HG03108 (cell line): ENCODE results near the gene ANKRD22.
"Not testable (repeated sequence)": the region's sequence is repeated elsewhere in the genome, so short reads cannot be mapped to it uniquely, and the experiment has no call there.

Source experiments
- ATAC-seq: cut with Tn5 transposase; IDR thresholded peaks from one replicate; pipeline ENCODE4 v1.9.1; 2021; ENCODE audit warnings: moderate library complexity; ENCODE audit not compliant: unreplicated experiment

Gene ANKRD22

DNA sequence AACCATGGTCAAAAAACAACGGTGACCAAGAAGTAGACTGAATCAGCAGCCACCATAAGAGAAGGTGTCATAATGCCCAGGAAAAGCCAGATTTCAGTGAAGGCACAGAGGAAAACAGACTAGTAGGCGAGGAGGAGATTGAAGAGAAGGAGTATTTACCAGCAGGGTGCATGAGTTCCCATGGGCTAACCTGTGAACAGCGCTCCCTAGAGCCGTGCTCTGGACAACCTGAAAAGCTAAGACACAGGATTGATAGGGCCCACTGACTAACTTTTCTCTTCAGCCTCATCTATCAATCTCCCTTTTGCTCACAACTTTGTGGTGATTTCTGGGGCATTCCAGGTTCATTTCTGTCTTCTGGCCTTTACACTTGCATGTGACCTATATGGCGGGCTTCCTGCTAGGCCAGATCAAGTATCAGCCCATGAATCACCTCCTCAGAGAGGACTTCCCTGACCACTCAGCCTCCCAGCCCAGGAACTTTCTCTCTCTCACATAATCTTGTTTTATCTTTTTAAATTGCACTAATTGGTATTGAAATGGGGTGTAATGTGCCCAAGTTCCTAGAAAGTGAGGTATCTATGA lies 12.8 kb downstream of the ANKRD22 start:
- ATAC-seq: no peak

DNA sequence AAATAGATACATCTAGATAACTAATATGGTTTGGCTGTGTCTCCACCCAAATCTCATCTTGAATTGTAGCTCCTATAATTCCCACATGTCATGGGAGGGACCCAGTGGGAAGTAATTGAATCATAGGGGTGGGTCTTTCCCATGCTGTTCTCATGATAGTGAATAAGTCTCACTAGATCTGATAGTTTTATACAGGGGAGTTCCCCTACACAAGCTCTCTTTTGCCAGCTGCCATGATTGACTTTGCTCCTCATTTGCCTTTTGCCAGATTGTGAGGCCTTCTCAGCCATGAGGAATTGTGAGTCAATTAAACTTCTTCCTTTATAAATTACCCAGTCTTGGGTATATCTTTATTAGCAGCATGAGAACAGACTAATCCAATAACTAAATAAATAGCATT lies 14.0 kb downstream of the ANKRD22 start:
- not testable (repeated sequence) for ATAC-seq

DNA sequence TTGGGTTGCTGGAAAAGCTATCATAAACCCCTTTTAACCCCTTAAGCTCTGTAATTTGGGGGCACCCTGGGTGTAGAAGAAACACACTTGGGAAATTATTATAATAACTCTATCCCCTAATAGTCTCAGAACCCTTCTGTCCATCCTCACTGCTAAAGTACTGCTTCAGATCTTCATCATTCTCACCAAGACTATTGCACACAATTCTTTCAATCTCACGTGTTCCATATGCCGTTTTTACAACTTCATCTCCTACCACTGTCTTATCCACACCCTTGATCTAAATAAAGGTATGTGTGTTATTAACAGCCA lies 15.8 kb downstream of the ANKRD22 start:
- no peak for ATAC-seq

DNA sequence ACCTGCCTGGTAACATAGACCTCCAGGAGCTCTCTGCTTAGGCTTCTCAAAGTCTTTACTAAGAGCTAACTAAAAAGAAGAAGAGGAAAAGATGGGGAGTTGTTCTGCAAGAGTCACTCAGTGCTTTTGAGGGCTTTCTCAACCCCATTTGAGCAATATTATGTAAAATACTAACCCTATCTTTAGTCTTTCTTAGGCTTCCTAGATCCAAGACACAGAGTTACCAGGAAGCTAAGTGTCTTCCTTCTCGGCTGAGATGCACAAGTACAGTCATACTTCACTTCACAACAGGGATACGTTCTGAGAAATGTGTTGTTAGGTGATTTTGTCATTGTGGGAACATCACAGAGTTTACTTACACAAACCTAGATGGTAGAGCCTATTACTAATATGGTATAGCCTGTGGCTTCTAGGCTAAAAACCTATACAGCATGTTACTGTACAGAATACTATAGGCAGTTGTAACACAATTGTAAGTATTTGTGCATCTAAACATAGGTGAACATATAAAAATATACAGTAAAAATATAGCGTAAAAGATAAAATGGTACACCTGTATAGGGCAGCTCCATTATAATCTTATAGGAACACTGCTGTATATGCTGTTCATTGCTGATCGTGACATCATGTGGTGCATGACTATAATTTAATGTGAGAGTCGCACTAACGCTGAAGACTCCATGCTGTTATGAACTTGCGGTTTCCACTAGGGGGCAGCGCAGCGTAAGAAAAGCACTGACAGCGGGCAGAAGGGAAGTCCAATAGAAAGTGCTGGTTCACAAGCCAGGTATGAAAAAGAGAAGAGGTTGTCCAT lies 16.3 kb downstream of the ANKRD22 start:
- peak; percentile 65 for ATAC-seq

DNA sequence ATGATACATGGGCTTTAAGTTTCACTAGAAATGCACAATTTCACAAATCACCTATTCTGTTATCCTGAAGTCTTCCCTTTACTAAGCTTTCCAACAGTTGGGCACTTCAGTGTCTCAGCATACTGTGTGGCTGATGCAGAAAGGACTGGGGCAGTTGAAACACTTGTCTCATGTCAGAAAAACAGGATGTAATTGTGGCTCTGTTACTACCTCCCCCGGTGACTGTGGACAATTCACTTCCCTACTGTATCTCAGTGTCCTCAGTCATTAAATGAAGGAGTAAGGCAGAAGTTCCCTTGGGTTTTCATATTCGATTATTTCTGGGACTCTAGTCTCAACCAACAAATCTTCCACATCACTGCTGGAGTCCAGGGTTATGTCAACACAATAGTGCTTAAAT lies 17.9 kb downstream of the ANKRD22 start:
- ATAC-seq: no peak

DNA sequence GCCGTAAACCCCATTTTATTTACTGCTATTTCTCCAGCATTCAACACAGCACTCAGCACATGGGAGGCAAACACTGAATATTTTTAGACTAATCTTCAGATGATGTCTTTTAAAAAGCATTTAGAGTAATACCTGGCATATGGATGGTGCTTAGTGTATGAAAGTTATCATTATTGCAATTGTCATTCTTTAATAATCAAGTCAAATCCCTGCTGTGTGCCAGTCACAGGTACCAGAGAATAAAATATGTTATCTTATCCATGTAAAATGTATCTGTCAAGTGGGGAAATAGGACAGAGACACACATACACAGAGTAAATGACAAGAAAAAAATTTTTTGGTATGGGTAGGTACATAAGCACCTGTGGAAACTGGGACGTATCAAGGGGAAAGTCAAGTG lies 18.5 kb downstream of the ANKRD22 start:
- ATAC-seq: no peak

DNA sequence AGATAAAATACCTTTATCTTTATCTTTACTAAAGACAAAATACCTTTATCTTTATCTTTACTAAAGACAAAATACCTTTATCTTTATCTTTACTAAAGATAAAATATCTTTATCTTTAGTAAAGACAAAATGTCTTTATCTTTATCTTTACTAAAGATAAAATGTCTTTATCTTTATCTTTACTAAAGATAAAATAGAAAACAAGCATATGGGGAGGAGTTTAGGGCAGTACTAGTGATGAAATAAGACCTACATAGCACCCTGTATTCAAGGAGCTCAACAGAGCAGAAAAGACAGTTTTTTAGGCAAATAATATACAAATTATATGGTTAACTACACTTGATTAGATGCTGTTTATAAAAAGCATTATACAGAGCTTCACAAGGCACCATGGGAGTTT lies 19.3 kb downstream of the ANKRD22 start:
- ATAC-seq: no peak

DNA sequence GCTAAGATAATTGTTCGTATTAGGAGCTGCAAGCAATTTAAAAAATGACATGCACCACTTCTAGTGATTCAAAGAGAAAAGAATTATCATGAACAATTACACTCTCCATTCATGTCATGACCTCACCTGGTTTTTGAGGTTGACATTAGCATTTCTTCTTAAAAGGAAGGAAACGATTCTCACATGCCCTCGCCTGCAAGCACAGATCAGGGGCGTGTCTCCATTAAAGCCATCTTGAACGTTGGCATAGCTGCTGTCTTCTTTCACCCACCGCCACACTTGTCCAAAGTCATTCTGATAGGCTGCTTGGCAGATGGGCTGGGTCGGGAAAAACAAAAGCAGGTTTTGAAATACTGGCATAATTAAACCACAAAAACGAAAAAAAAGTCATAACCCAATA lies 19.9 kb downstream of the ANKRD22 start:
- ATAC-seq: no peak

DNA sequence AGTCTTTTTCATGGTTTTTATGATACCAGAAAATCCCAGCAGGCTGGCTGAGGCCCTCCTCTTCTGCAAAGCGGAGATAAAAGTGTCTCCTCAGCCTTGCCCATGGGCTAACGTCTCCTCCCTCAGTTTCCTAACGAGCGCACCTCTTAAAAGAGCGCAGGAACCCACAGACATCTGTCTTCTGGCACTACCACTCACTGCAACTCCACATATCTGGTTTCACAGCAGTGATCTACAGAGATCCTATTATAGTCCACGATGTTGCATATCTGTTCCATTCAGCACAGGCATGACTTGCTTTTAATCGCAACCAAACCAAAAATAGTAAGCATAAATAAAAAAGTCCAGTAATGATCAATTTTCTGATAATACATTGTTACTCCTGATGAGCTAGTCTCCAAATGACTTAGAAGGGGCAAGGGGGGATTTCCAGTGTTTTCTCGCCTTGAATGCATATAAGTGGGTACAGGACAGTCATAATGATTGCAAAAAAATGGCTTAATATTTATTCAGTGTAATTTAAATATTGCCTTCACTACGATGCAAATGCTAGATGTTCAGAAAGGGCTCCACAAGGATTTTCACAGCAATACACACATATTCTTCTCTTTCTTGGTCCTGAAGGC lies 20.9 kb downstream of the ANKRD22 start:
- no peak for ATAC-seq

DNA sequence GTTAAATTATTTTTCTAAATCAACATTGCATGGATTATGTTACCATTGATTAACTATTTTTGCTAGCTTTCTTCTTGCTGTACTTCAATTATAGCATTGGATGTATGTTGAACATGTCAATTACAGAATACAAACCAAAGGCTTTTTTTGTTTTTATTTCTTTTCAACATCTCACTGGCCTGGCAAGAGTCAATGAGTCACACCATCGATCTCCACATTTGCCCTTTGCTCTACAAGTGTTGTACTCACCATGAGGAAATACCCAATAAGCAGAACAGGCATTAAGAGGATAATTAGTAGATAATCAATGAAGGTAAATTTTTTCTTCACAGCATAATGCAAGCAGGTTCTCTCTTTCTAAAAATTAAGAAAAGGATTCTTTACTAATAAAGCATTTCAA lies 23.3 kb downstream of the ANKRD22 start:
- no peak for ATAC-seq

DNA sequence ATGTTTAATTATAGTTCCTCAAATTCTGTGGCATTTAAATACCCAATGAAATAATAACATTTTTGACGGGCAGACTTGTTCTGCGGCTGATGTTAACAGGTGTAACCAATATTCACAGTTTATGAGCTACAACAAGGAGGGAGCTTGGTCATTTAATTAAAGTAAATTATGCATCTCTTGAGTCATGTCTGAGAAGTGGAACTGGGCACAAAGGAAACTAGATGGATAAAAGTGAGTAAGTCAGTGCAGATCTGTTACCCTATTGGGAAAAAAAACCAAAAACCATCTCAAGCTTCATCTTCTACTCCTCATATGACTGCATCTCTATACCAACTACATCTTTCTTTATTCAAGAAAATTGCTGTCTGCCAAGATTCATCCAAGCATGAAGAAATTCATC lies 24.0 kb downstream of the ANKRD22 start:
- no peak for ATAC-seq

DNA sequence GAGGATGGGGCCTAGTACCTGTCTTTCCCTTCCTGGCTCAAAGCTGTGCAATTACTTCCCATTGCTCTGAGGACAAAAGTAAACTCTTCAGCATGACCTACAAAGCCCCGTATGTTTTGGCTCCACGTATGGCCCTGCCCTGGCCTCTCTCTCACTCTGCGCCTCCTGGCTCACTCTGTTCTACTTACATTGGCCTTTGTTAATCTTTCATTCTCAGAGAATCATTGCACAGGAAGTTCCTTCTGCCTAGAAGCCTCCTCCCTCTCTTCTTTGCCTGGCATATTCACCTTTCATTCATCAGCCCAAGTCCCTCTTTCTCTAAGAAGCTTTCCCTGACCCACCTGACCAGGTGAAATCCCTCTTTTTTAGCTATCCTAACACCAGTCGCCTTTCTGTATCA lies 25.3 kb downstream of the ANKRD22 start:
- ATAC-seq: no peak

DNA sequence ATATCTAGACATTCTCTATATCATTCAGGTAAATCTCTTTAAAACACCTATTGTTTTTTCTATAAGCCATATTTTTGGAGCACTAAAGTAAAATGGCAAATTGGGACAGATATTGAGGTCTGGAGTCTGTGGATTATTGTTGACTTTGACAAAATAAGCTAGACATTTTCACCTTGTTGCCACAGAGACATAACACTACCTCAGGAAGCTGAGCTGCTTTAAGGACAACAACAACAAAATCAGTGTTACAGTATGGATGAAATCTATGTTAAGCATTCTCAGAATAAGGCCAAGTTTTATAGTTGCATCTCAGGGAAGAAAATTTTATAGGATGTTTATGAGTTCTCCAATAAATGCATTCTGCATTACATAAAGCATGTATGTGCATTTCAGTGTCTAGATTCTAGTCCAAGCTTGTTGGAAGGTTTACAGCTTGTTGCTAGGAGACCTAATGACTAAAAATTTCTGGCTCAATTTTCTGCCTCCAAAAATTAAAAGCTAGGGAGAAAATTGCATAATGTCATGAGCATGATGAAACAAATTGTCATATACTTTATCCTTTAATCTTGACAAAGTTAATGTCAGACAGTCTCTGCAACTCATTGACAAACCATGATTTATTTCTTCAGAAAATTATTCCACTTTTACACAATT lies 30.8 kb downstream of the ANKRD22 start:
- no peak for ATAC-seq

DNA sequence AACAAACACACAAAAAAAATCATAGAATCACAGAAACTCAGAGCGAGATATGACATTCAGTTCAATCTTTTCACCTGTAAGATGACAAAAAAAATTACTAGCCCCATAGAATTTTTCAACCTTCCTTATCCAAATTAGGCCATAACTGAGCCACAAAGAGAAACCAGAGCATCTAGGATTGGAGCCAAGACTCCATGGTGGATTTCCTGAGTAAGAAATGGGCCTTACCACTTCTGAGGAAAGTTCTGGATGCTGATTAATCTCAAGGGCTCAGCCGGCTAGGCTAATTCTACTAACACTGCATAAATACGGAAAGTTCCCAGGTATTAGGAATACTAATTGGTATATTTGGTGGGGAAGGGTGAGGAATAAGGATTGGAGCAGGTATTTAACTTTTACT lies 32.4 kb downstream of the ANKRD22 start:
- ATAC-seq: no peak

DNA sequence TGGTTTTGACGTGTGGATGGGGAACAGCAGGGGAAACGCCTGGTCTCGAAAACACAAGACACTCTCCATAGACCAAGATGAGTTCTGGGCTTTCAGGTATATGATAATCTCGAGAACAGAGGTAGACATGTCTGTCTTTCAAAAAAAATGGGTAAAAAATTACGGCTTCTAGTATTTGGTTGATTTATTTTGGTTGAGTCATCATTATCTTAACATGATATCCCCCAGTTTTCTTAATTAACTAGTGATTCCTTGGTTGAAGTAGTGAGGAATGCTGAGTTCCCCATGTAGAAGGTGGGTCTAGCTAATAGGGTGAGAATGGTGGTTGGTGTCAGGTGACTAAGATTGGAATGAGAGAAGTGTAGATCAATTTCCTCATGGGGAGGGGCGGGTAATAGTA lies 38.4 kb downstream of the ANKRD22 start:
- no peak for ATAC-seq

DNA sequence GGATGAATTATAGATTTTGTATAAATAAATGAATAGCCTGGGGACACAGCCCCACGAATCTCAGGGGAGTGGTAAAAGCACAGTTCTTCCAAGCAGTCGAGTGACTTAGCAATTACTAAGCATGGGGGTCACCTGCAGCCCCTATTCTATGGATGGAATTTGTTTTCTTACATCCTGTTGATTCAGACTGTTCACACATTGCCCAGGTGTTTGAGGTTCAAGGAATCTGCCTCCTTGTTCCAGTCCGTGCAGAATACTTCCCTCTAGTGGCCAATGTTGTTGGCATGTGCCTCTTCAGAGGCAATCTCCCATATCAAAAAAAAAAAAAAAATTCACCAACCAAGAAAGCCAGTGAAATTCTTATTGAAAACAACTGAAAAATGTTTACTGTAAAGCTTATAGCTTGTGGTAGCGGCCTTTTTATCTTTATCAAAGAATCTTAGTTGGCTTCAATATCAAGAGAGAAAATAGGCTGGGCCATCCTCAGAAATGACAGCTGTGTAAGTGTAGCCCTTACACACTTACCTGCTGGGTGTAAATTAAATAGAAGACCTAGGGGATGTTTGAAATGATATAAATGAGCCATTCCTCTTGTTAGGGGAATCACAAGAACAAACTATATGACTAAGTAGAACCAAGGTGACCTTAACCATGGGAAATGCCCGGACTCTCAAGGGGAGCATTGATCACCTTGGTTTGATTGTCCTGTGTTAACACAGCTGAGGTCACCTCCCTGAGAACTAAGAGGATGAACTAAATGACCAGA lies 41.3 kb downstream of the ANKRD22 start:
- peak; percentile 72 for ATAC-seq

DNA sequence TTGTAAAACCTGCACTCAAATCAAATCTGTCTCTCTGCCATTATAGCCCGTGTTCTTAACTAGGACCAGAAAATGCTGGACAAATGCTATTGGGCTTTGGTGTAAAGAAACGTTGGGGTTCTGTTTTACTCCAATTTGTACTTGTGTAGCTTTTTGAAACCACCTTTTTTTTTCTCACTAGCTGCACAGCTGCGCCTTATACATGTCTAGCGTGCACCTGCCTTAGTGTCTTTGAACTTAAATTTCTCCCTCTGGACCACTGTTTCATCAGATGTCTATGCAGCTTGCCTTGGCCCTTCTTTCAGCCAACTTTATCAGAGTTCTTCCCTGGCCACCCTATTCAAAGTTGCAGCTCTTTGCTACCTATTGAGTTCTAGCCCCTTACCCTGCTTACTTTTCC lies 42.0 kb downstream of the ANKRD22 start:
- ATAC-seq: no peak

DNA sequence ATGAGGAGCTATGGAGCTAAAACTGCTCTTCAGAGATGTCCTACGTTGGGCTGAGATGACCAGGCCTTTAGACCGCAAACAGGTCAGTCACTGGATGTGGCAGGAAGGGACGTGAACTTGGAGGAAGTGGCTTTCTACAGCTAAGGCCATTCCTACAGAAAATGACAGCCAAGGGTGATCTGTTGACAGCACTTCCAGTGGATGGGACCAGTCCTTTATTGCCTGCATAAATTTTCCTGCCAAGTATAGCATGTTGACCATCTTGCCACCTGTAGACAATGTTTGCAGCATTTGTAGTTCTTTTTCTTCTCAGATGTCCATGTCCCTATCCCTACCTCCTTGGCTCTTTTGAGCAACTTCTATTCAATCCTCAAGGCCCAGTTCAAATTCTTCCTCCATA lies 45.7 kb downstream of the ANKRD22 start:
- ATAC-seq: no peak

DNA sequence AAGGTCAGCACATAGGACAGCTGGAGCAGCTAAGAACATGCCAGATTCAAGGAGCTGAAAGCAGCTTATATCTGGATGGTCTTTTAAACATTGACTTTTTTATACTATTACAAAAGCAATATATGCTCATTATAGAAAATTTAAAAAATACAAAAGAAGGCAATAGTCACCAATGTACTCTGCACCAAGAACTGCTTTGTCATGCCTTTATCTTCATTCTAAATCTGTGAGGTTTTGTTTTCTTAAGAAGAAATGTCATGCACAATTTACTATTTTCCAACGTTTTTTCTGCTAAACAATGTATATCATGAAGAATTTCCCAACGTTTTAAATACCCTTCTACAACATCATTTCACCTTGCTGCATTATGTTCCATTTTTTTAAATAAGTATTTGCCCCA lies 46.3 kb downstream of the ANKRD22 start:
- ATAC-seq: no peak

DNA sequence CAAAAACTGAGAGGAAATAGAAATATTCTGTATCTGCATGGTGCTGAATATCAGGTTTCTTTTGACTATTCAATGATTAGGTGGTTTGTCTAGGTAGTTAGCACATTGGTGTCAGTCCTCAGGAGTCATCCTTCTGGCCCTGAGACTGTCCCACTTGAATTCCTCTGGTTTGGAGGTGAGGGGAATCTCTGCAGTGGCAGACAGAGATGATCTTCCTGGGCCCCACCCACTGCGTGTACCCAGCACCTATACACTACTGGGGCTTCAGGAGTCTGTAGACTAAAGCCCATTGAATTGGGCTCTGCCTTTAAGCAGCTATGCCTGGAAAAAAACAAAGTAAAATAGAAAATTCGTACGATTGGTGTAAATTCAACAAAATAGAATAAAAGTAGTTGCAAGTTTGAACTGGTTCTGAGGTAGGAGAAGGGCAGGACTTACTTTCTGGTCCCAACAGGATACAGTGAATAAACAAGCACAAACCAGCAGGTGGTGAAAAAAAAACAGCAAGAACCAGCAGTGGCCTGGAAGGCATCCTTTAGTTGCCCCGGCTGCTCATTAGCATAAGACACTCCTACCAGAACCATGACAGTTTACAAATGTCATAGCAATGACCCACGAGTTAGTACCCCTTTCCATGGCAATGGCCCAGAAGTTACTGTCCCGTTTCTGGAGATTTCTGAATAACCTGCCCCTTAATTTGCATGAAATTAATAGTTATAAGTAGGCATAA lies 47.4 kb downstream of the ANKRD22 start:
- no peak for ATAC-seq

DNA sequence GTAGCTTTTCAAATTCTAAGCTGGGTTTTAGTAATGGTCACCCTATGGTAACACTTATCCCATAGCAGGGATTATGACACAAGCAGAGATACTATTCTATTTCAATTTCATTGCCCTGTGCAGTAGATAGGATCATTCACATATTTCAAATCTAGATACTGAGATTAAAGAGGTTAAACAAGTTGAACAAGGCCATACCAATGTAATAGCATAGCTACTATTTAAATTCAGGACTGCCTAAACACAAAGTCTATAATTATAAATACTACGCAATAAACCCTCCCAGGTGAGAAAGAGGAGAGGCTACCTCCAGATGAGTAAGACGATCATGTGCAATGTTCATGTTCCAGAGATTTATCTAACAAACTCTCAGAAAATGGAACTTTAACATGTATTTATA lies 48.0 kb downstream of the ANKRD22 start:
- ATAC-seq: no peak
